Heart left ventricle (tissue), 16 donors: ENCODE results near the gene ARHGEF28. TPM values are rescaled to one million over a fixed set of nuclear protein-coding genes. Genes with fewer than 3 reads are reported as not detected.

Experiments used
- ATAC-seq, 4 donors: fragments of 200-7000 bp; cut with Tn5 transposase; one replicate each; pipeline ENCODE4 v1.9.1; 2020 to 2022; ENCODE audit warnings: moderate library complexity in 4 of 4, mild to moderate bottlenecking in 3 of 4, moderate number of reproducible peaks in 1 of 4
- DNase-seq, 5 donors: peaks; one replicate each; pipeline ENCODE4 v3.0.0-alpha.2; 2020
- H3K27ac ChIP-seq, 12 donors: fragments of 200-600 bp; sonication (generic) in 4 of 12; one replicate each; pipeline versions ENCODE4 v1.5.0 to v1.8.0; 2016 to 2022; ENCODE audit warnings: mild to moderate bottlenecking in 2 of 12
- H3K27me3 ChIP-seq, 9 donors: fragments of 200-600 bp; sonication (generic) in 2 of 9; one replicate each; pipeline versions ENCODE4 v1.5.1 to v1.8.0; 2016 to 2022; ENCODE audit warnings: mild to moderate bottlenecking in 3 of 9
- H3K36me3 ChIP-seq, 9 donors: fragments of 200-600 bp; sonication (generic) in 2 of 9; one replicate each; pipeline versions ENCODE4 v1.5.0 to v1.8.0; 2018 to 2022; ENCODE audit warnings: mild to moderate bottlenecking in 2 of 9
- H3K4me1 ChIP-seq, 12 donors: fragments of 200-600 bp; sonication (generic) in 4 of 12; one replicate each; pipeline versions ENCODE4 v1.5.0 to v1.8.0; 2016 to 2022; ENCODE audit warnings: mild to moderate bottlenecking in 3 of 12
- H3K4me3 ChIP-seq, 12 donors: fragments of 200-600 bp; sonication (generic) in 4 of 12; one replicate each; pipeline versions ENCODE4 v1.5.0 to v1.8.0; 2017 to 2022; ENCODE audit warnings: mild to moderate bottlenecking in 9 of 12, moderate library complexity in 4 of 12
- H3K9me3 ChIP-seq, 12 donors: fragments of 200-600 bp; sonication (generic) in 4 of 12; one replicate each; pipeline versions ENCODE4 v1.5.0 to v1.8.0; 2016 to 2022; ENCODE audit warnings: mild to moderate bottlenecking in 1 of 12
- POLR2A ChIP-seq, 2 donors: fragments of 450-650 bp; IDR thresholded peaks; one replicate each; pipeline ENCODE4 v1.6.1; 2017; ENCODE audit warnings: antibody characterized with exemption in 2 of 2, mild to moderate bottlenecking in 2 of 2, moderate library complexity in 2 of 2
- WGBS, 4 donors: extraction: QIAGEN DNeasy Blood & Tissue Kit in 2 of 4; methylation state at CpG; one replicate each; pipeline versions ENCODE4 v1.1.5 to v1.1.7; 2013 to 2018; 5-methylcytosine and 5-hydroxymethylcytosine counted together
- intact Hi-C, 10 donors: fragments of 100-400 bp; cut with DNase I; formaldehyde crosslinking; loops; one replicate each; pipeline versions ENCODE4 v1.11.1 to v1.14.2; 2022
- polyA plus RNA-seq, 2 donors: library from polyadenylated mRNA; stranded (reverse); fragments of 200-250 nt; gene quantifications; one replicate each; pipeline ENCODE4 v1.2.3, GENCODE V29; 2013
- total RNA-seq, 9 donors: library from RNA; depleted of rRNA in 2 of 9; stranded (reverse); fragments of >200 nt in 2 of 9; fragmentation: NEBNext Ultra II Directional in 3 of 9; extraction: Animal tissue kit (Norgen Biotek cat#: 25700) in 3 of 9; gene quantifications; one replicate each; pipeline versions ENCODE4 v1.1.0 to v1.2.4, GENCODE V29; 2016 to 2023
- TF ChIP-seq, protein P1 (sequence below), 12 donors: fragments of 200-600 bp; sonication (generic) in 4 of 12; IDR thresholded peaks; one replicate each; pipeline versions ENCODE4 v1.5.0 to v1.8.0; 2018 to 2022; ENCODE audit warnings: antibody characterized with exemption in 12 of 12, mild to moderate bottlenecking in 5 of 12
- donor health status: ischemic (EF 13 %, LVEDD 7.1; RV severe dilation, severe dysfunction).
- donor health status: healthy with polysubstance abuse.
- donor health status: DM: no; HTN: yes; CAD: no.
- donor health status: DM: no; HTN: no; CAD: no.
- donor health status: ischemic (EF 25% LVEDD 6.9; RV normal size, moderate dysfunction).
- donor health status: ischemic (EF 25% LVEDD 5.7; RV mildly dilated, moderate dysfunction).
- donor health status: healthy.
- donor health status: DM: yes; HTN: yes; CAD: no.
- donor health status: ischemic (EF 35%, LVEDD 5.7; RV mildly dilated, moderate dysfunction).
- donor health status: nonischemic (EF 11% LVEDD 7.7; RV severe dilation, severe dysfunction).
- donor health status: DM: yes; HTN: yes; CAD: no.
- donor health status: PGD.
- donor health status: ischemic (EF 29% LVEDD 5.4; RV normal size, mild dysfunction).
- donor health status: nonischemic (EF 23%, LVEDD 6.1; RV moderate dilation, normal function).

Gene ARHGEF28
- total and polyA plus RNA-seq, 11 donors: 0.51 to 7.7 (median 1.7) TPM

DNA sequence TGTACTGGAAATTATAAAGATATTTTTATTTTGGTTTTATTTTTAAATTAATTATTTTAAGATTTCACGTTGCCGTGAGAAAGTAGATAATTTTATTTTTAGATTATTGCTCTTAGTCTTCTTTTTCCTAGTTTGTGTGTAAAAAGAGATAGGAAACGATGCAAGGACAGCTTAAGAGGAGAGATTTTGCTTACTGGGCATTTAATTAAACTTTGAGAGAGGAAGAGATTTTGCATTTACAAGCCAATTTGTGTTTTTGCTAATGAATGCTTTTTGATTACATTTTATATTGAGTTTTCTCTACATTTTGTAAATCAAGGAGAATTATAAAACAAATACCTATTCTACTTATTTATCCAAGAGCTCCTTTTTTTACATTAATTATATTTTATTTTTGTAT is 64.0 kb downstream of the ARHGEF28 start:
- no peaks in the 10 kb centered on the region for H3K36me3 ChIP-seq
- H3K27me3 ChIP-seq: no peaks in the 10 kb centered on the region
- intact Hi-C loops: loop anchor here in 2 of 10 donors (5.0 to 10.0 kb wide), 2 partner anchors 85 to 98 kb away; no protein-coding TSS in a partner anchor
- H3K27ac ChIP-seq: no peak overlapping the region
- TF ChIP-seq, protein P1, sequence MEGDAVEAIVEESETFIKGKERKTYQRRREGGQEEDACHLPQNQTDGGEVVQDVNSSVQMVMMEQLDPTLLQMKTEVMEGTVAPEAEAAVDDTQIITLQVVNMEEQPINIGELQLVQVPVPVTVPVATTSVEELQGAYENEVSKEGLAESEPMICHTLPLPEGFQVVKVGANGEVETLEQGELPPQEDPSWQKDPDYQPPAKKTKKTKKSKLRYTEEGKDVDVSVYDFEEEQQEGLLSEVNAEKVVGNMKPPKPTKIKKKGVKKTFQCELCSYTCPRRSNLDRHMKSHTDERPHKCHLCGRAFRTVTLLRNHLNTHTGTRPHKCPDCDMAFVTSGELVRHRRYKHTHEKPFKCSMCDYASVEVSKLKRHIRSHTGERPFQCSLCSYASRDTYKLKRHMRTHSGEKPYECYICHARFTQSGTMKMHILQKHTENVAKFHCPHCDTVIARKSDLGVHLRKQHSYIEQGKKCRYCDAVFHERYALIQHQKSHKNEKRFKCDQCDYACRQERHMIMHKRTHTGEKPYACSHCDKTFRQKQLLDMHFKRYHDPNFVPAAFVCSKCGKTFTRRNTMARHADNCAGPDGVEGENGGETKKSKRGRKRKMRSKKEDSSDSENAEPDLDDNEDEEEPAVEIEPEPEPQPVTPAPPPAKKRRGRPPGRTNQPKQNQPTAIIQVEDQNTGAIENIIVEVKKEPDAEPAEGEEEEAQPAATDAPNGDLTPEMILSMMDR (IDR thresholded peaks at IDR 0.05): no peak
- no peak for TF ChIP-seq POLR2A (IDR thresholded peaks at IDR 0.05)
- WGBS, 4 donors: 73 to 94% (median 81%) methylated on average over 3 of the region's 3 CpGs
- H3K4me1 ChIP-seq: peaks cover 0 to 17% (median 2%) of the 10 kb centered on the region in 12 donors
- no peak for DNase-seq
- ATAC-seq: no peak
- H3K9me3 ChIP-seq: no peaks in the 10 kb centered on the region
- H3K4me3 ChIP-seq: no peak overlapping the region

DNA sequence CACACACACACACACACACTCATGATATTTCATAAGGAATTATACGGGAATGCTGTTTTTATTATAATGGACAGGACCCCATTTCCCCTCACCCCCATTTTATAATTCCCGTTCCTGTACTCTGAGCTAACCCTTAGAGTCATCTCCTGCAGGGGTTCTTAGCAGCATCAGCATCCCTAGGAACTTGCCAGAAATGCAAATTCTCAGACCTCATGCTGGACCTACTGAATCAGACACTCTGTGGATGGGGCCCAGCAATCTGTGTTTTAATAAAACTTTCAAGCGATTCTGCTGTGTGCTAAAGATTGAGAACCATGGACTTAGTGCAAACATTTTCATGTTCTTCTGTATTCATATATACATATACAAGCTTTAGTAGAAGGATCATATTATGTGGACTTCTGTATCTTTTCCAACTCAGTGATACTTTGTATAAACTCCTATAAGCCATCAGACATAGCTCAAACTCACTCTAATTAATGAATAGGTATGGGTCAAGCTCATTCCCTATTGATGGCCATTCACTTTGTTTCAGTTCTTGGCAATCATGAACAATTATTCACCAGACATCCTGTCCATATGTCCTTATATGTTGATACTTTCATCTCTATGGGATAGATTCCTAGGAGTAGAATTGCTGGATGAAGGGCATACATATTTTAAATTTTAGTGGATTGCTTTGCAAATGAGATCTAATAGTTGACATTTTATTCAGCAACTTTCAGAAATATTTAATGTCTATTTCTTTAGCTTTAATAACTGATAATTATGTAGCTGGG is 65.5 kb downstream of the ARHGEF28 start:
- Histone ChIP-seq H3K27me3 (no peaks in the 10 kb centered on the region), H3K27ac (no peak overlapping the region), H3K36me3 (no peaks in the 10 kb centered on the region), H3K4me1 (peaks cover 0 to 19% (median 2%) of the 10 kb centered on the region in 12 donors), H3K9me3 (no peaks in the 10 kb centered on the region), H3K4me3 (no peak overlapping the region)
- intact Hi-C loops: loop anchor here in 2 of 10 donors (5.0 to 10.0 kb wide), 2 partner anchors 83 to 99 kb away; no protein-coding TSS in a partner anchor
- no peak for ATAC-seq
- DNase-seq: no peak
- 63 to 94% (median 83%) methylated on average over 3 of the region's 3 CpGs for WGBS, 4 donors
- TF ChIP-seq POLR2A (IDR thresholded peaks at IDR 0.05): no peak
- TF ChIP-seq, protein P1 (IDR thresholded peaks at IDR 0.05): no peak

DNA sequence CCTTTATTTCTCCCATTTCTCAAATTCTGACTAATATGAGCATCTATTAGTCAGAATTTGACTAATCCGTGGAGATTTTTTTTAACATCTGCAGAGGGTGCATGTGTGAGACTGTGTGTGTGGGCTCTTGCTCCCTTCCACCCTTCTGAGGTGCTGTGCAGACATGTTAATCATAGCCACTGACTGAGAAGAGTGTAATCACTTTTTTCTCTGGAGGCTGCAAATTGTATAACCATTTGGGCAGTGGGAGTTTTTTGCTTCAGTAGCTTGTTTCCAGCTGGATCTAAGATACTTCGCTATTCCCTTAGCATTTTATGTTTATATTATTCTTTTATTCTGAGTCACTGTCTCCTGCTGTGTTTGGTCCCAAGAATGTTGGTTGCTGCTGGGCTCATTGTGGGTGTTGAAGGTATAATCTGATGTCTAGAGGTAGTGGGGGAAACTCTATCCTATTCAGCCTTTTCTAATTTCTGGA is 66.2 kb downstream of the ARHGEF28 start:
- Histone ChIP-seq H3K27me3 (no peaks in the 10 kb centered on the region), H3K4me3 (no peak overlapping the region), H3K4me1 (peaks cover 0 to 25% (median 2%) of the 10 kb centered on the region in 12 donors), H3K9me3 (no peaks in the 10 kb centered on the region), H3K27ac (peak overlapping the region in 1 of 12 donors; percentile 31), H3K36me3 (no peaks in the 10 kb centered on the region)
- DNase-seq (no peak), ATAC-seq (peak in 2 of 4 donors; percentile 42 to 72)
- intact Hi-C loops: loop anchor here in 2 of 10 donors (5.0 to 10.0 kb wide), 2 partner anchors 83 to 100 kb away; no protein-coding TSS in a partner anchor
- WGBS, 4 donors: 73 to 83% (median 79%) methylated on average over 2 of the region's 2 CpGs
- TF ChIP-seq, protein P1 (IDR thresholded peaks at IDR 0.05): no peak
- no peak for TF ChIP-seq POLR2A (IDR thresholded peaks at IDR 0.05)

DNA sequence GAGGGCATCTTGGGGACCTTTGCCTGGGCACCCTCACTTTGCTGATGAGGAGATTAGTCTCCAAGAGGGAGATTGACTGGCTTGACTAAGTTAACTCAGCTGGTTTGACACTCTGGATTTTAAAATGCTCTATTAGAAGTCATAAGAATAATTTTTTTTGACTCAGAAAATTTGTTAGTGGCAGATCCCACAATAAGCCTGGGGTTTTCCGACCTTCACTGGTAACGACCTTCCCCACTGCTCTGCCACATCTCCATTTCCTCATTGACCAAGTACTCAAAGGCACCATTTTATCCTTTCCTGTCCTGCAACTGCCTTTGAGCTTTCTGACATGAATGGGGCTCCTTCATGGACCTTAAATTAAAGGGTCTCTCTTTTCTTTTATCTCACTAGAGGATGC is 67.0 kb downstream of the ARHGEF28 start:
- no peaks in the 10 kb centered on the region for H3K27me3 ChIP-seq
- DNase-seq (no peak), ATAC-seq (no peak)
- 74 to 97% (median 83%) methylated on average over 2 of the region's 2 CpGs for WGBS, 4 donors
- H3K9me3 ChIP-seq: no peaks in the 10 kb centered on the region
- peaks cover 0 to 28% (median 2%) of the 10 kb centered on the region in 12 donors for H3K4me1 ChIP-seq
- H3K36me3 ChIP-seq: no peaks in the 10 kb centered on the region
- H3K27ac ChIP-seq: peak overlapping the region in 1 of 12 donors; percentile 31
- intact Hi-C loops: loop anchor here in 2 of 10 donors (5.0 to 10.0 kb wide), 2 partner anchors 82 to 101 kb away; no protein-coding TSS in a partner anchor
- H3K4me3 ChIP-seq: no peak overlapping the region
- TF ChIP-seq POLR2A (IDR thresholded peaks at IDR 0.05): no peak
- TF ChIP-seq, protein P1 (IDR thresholded peaks at IDR 0.05): no peak
